Lung (tissue), 12 donors: ENCODE measurements around the gene MCRIP1. TPM values are rescaled to one million over a fixed set of nuclear protein-coding genes. Genes with fewer than 3 reads are reported as not detected.

Source experiments
- ATAC-seq: fragments of 200-7000 bp; cut with Tn5 transposase; one replicate; pipeline ENCODE4 v1.9.1; 2020; ENCODE audit warnings: moderate number of reproducible peaks; ENCODE audit not compliant: insufficient read depth, low FRiP score
- DNase-seq, 3 donors: peaks; one replicate each; pipeline ENCODE4 v3.0.0-alpha.2; 2013 to 2017
- H3K27ac ChIP-seq, 2 donors: one replicate each; pipeline ENCODE4 v1.5.1; 2013; ENCODE audit warnings: mild to moderate bottlenecking in 2 of 2, moderate library complexity in 2 of 2, control low read depth in 1 of 2, inconsistent platforms in 1 of 2, low read depth in 1 of 2, low read length in 1 of 2
- H3K27me3 ChIP-seq, 3 donors: one replicate each; pipeline ENCODE4 v1.5.1; 2013; ENCODE audit warnings: low read length in 2 of 3; ENCODE audit not compliant: control insufficient read depth in 3 of 3, insufficient read depth in 3 of 3
- H3K36me3 ChIP-seq, 4 donors: one replicate each; pipeline ENCODE4 v1.5.1; 2013; ENCODE audit warnings: low read length in 4 of 4, mild to moderate bottlenecking in 1 of 4, moderate library complexity in 1 of 4; ENCODE audit not compliant: control insufficient read depth in 4 of 4, insufficient read depth in 4 of 4
- H3K4me1 ChIP-seq, 5 donors: one replicate each; pipeline ENCODE4 v1.5.1; 2013; ENCODE audit warnings: low read length in 5 of 5, mild to moderate bottlenecking in 2 of 5, moderate library complexity in 1 of 5; ENCODE audit not compliant: control insufficient read depth in 5 of 5, insufficient read depth in 5 of 5
- H3K4me3 ChIP-seq: one replicate; pipeline ENCODE4 v1.5.1; 2013; ENCODE audit warnings: mild to moderate bottlenecking, control low read depth, moderate library complexity
- H3K9ac ChIP-seq, 2 donors: one replicate each; pipeline ENCODE4 v1.5.1; 2013; ENCODE audit warnings: low read length in 2 of 2, control low read depth in 1 of 2; ENCODE audit not compliant: insufficient read depth in 1 of 2
- H3K9me3 ChIP-seq, 4 donors: one replicate each; pipeline ENCODE4 v1.5.1; 2013; ENCODE audit warnings: low read length in 3 of 4, mild to moderate bottlenecking in 1 of 4, moderate library complexity in 1 of 4; ENCODE audit not compliant: control insufficient read depth in 4 of 4, insufficient read depth in 3 of 4
- CTCF ChIP-seq: IDR thresholded peaks from 2 replicates; pipeline ENCODE4 v1.5.1; 2012; ENCODE audit warnings: mild to moderate bottlenecking; ENCODE audit errors: control extremely low read depth, extremely low read depth
- WGBS, 2 donors: extraction: QIAGEN DNeasy Blood & Tissue Kit; methylation state at CpG; one replicate each; pipeline ENCODE4 v1.1.7; 2013; 5-methylcytosine and 5-hydroxymethylcytosine counted together
- polyA plus RNA-seq, 2 donors: library from polyadenylated mRNA; stranded (reverse); fragments of 200-250 nt; gene quantifications; one replicate each; pipeline ENCODE4 v1.2.1, GENCODE V29; 2013
- total RNA-seq, 2 donors: library from RNA; depleted of rRNA in 1 of 2; stranded (reverse); fragments of >200 nt in 1 of 2; gene quantifications; one replicate each; pipeline ENCODE4 v1.2.1, GENCODE V29; 2014 to 2021
- donor health status: control.
- donor health status: control.
- donor health status: Bipolar disorder and iron deficiency.
- donor health status: healthy.
- donor health status: DM: yes; HTN: yes; CAD: no.

The MCRIP1 gene
- total and polyA plus RNA-seq, 4 donors, result 47.6 to 188 (median 106) TPM

- H3K4me3 ChIP-seq, result no peak overlapping the region
- no peaks in the 10 kb centered on the region for H3K27me3 ChIP-seq
- no peaks in the 10 kb centered on the region for H3K9me3 ChIP-seq
- no peak overlapping the region for H3K27ac ChIP-seq
- peaks cover 0 to 17% (median 11%) of the 10 kb centered on the region in 5 donors for H3K4me1 ChIP-seq
- no peak for DNase-seq
- no peak for ATAC-seq
- no peak overlapping the region for H3K9ac ChIP-seq
- 90 to 92% methylated on average over 6 of the region's 6 CpGs for WGBS, 2 donors
- H3K36me3 ChIP-seq, result peaks cover 0 to 5% (median 0%) of the 10 kb centered on the region in 4 donors
- no peak for TF ChIP-seq CTCF
These were observed 3.2 kb downstream of the MCRIP1 start for GRCh38 chr17:81829858-81830257.

DNA sequence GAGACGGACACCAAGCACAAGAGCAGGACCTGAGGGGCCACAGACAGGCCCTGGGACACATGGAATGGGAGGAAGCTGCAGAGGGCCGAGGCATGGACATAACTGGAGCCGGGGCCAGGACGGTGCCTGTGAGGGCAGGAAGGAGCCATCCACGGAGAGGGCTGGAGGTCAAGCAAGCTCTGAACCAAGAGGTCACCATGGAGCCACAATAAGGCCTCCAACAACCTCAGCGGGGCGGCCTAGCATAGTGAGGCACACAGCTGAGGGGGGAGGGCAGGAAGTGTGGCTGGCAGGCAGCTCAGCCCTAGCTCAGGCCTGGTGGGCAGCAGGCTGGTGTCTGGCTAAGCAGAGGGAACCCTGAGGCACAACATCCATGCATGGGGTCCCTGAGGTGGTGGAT, 4.4 kb downstream of the MCRIP1 start:
- Histone ChIP-seq H3K9me3 (no peaks in the 10 kb centered on the region), H3K27me3 (no peaks in the 10 kb centered on the region), H3K4me1 (peaks cover 0 to 14% (median 6%) of the 10 kb centered on the region in 5 donors), H3K9ac (no peak overlapping the region), H3K4me3 (no peak overlapping the region), H3K27ac (no peak overlapping the region), H3K36me3 (peaks cover 0 to 7% (median 3%) of the 10 kb centered on the region in 4 donors)
- no peak for TF ChIP-seq CTCF
- ATAC-seq, result no peak
- WGBS, 2 donors, result 76 to 77% methylated on average over 7 of the region's 7 CpGs
- no peak for DNase-seq

- no peaks in the 10 kb centered on the region for H3K27me3 ChIP-seq
- no peak for TF ChIP-seq CTCF
- no peak overlapping the region for H3K4me3 ChIP-seq
- H3K9ac ChIP-seq, result no peak overlapping the region
- DNase-seq (no peak), ATAC-seq (no peak)
- H3K4me1 ChIP-seq, result peaks cover 0 to 11% (median 0%) of the 10 kb centered on the region in 5 donors
- WGBS, 2 donors, result 81 to 85% methylated on average over 10 to 11 of the region's 11 CpGs
- H3K36me3 ChIP-seq, result peaks cover 0 to 18% (median 5%) of the 10 kb centered on the region in 4 donors
- no peak overlapping the region for H3K27ac ChIP-seq
- no peaks in the 10 kb centered on the region for H3K9me3 ChIP-seq
These were observed 7.1 kb downstream of the MCRIP1 start for GRCh38 chr17:81825841-81826466.

DNA sequence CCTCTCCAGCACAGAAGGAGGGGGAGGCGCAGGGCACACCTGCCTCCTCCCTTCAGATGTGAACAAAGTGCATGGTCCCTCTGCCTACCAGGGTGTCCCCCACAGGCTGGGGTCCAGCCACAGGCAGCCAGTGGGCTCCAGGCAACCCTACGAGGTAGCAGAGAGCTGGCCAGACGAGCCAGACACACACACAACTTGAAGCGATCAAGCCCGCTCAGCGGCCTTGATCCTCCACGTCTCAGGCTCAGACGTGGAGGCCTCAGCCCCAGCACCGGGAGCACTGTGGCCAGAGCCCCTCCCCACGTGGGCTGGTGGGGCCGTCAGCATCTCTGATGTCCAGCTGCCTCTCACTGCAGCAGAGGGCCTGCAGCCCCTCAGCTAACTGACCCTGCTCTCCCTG, 8.5 kb downstream of the MCRIP1 start:
- Histone ChIP-seq H3K36me3 (peaks cover 0 to 18% (median 3%) of the 10 kb centered on the region in 4 donors), H3K4me3 (no peak overlapping the region), H3K4me1 (peaks cover 0 to 9% (median 0%) of the 10 kb centered on the region in 5 donors), H3K27me3 (no peaks in the 10 kb centered on the region), H3K27ac (no peak overlapping the region), H3K9ac (no peak overlapping the region), H3K9me3 (no peaks in the 10 kb centered on the region)
- no peak for TF ChIP-seq CTCF
- WGBS, 2 donors, result 92 to 96% methylated on average over 11 of the region's 11 CpGs
- DNase-seq, result no peak
- no peak for ATAC-seq
